Measurements from ENCODE around the gene EXOSC9.

Gene EXOSC9

GRCh38 chr4:121794505-121795188 is 6.5 kb upstream of the EXOSC9 start:
- Histone ChIP-seq H3K4me3 (ENCODE audit: low read depth in 1 of 2, low read length in 2 of 2) (no peak overlapping the region; a peak in 1 of 4 replicates), H3K27me3 (ENCODE audit: insufficient read depth, low read length, poor library complexity) (no peaks in the 10 kb centered on the region), H3K9ac (ENCODE audit: low read depth, low read length) (peak overlapping the region; percentile 68), H3K27ac (ENCODE audit: low read length) (peak overlapping the region; percentile 97), H3K79me2 (ENCODE audit: insufficient read depth, low read length) (no peaks in the 10 kb centered on the region), H3K4me2 (ENCODE audit: insufficient read depth, low read length) (peak overlapping the region; percentile 65), H3K4me1 (ENCODE audit: insufficient read depth, low read length) (peaks cover 51% of the 10 kb centered on the region), H3K9me3 (ENCODE audit: insufficient read depth, low read length, severe bottlenecking) (no peaks in the 10 kb centered on the region), H4K20me1 (ENCODE audit: insufficient read depth, low read length) (no peaks in the 10 kb centered on the region), H2AFZ (ENCODE audit: low read depth, low read length) (peak overlapping the region; percentile 76), H3K36me3 (ENCODE audit: insufficient read depth, low read length) (no peaks in the 10 kb centered on the region)
- no peak for TF ChIP-seq CTCF (IDR thresholded peaks at IDR 0.05; ENCODE audit: borderline replicate concordance, extremely low read depth, low read length, poor library complexity, severe bottlenecking)
- TF ChIP-seq EZH2 (IDR thresholded peaks at IDR 0.05; ENCODE audit: borderline replicate concordance, low read depth, low read length, severe bottlenecking), result no peak
- DNase-seq (no peak), ATAC-seq (ENCODE audit: insufficient read depth, low read depth) (no peak)

DNA sequence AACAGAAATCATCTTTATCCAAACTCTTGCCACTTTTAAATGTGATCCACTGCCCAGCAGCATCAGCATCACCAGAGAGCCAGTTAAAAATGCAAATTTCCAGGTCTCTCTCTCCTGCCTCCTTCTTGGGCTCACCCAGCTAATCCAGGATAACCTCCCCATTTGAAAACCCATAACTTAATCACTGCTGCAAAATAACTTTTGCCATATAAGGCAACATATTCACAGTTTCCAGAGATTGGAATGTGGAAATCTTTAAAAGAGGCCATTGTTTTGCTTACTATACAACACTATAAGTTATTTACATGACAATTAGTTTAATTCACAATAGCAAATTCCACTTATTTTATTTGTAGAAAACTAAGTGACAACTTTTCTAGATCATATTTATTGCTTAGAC is 4.8 kb upstream of the EXOSC9 start:
- Histone ChIP-seq H3K4me1 (ENCODE audit: insufficient read depth, low read length) (peaks cover 64% of the 10 kb centered on the region), H4K20me1 (ENCODE audit: insufficient read depth, low read length) (no peaks in the 10 kb centered on the region), H3K4me2 (ENCODE audit: insufficient read depth, low read length) (peak overlapping the region; percentile 65; the same call in 1 of the 2 replicates), H3K9me3 (ENCODE audit: insufficient read depth, low read length, severe bottlenecking) (no peaks in the 10 kb centered on the region), H3K4me3 (ENCODE audit: low read depth in 1 of 2, low read length in 2 of 2) (no peak overlapping the region; a peak in 1 of 4 replicates), H3K36me3 (ENCODE audit: insufficient read depth, low read length) (no peaks in the 10 kb centered on the region), H3K79me2 (ENCODE audit: insufficient read depth, low read length) (peaks cover 8% of the 10 kb centered on the region), H3K9ac (ENCODE audit: low read depth, low read length) (peak overlapping the region; percentile 68), H3K27ac (ENCODE audit: low read length) (peak overlapping the region; percentile 97), H3K27me3 (ENCODE audit: insufficient read depth, low read length, poor library complexity) (no peaks in the 10 kb centered on the region), H2AFZ (ENCODE audit: low read depth, low read length) (peak overlapping the region; percentile 76)
- ATAC-seq (ENCODE audit: insufficient read depth, low read depth) (peak; percentile 12; the same call in 1 of the 3 replicates), DNase-seq (no peak)
- TF ChIP-seq CTCF (IDR thresholded peaks at IDR 0.05; ENCODE audit: borderline replicate concordance, extremely low read depth, low read length, poor library complexity, severe bottlenecking) (no peak), EZH2 (IDR thresholded peaks at IDR 0.05; ENCODE audit: borderline replicate concordance, low read depth, low read length, severe bottlenecking) (no peak)

DNA sequence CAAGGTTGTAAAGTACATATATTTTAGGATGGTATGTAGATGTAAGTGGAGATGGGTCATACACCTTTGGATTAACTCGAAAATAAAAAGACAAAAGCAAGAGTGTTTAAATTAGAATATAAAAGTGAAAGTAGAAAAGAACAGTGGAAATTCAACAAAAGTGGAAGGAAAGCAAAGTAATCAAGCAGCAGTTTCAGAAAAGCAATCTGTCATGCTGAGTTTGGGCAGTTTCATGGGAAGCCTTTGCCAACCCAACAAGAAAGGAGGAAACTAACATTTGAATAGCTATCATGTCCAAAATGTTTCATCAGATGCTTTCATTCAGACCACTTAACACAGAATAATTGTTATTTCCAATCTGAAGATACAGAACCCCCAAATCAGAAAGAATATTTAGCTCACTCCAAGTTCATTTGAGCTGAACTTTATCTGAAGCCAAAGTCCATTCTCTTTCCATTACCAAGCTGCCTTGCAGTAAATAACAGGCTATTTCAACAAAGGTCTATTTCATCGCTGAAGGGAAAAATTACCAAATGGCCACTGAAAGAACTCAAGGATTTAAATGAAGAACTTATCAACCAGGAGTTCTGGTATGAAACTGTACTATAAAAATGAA is 1.8 kb upstream of the EXOSC9 start:
- Histone ChIP-seq H2AFZ (ENCODE audit: low read depth, low read length) (peak overlapping the region; percentile 54), H4K20me1 (ENCODE audit: insufficient read depth, low read length) (no peaks in the 10 kb centered on the region; the same call in 1 of the 2 replicates)

More for the DNA sequence above, 1.8 kb upstream of the EXOSC9 start:
- no peak for TF ChIP-seq EZH2 (IDR thresholded peaks at IDR 0.05; ENCODE audit: borderline replicate concordance, low read depth, low read length, severe bottlenecking)
- H3K4me3 ChIP-seq (ENCODE audit: low read depth in 1 of 2, low read length in 2 of 2), result no peak overlapping the region
- H3K4me1 ChIP-seq (ENCODE audit: insufficient read depth, low read length), result peaks cover 84% of the 10 kb centered on the region
- peaks cover 38% of the 10 kb centered on the region for H3K79me2 ChIP-seq (ENCODE audit: insufficient read depth, low read length)
- DNase-seq, result no peak
- H3K27me3 ChIP-seq (ENCODE audit: insufficient read depth, low read length, poor library complexity), result no peaks in the 10 kb centered on the region
- no peak for ATAC-seq (ENCODE audit: insufficient read depth, low read depth)
- no peaks in the 10 kb centered on the region for H3K9me3 ChIP-seq (ENCODE audit: insufficient read depth, low read length, severe bottlenecking)
- peak overlapping the region; percentile 14 for H3K4me2 ChIP-seq (ENCODE audit: insufficient read depth, low read length)
- peaks cover 22% of the 10 kb centered on the region for H3K36me3 ChIP-seq (ENCODE audit: insufficient read depth, low read length)
- H3K9ac ChIP-seq (ENCODE audit: low read depth, low read length), result peak overlapping the region; percentile 91; the same call in 1 of the 2 replicates
- peak overlapping the region; percentile 95 for H3K27ac ChIP-seq (ENCODE audit: low read length)
